RCC 7860 (cell line): Measurements from ENCODE around the gene SERF1B.
"Not testable (repeated sequence)": the region's sequence is repeated elsewhere in the genome, so short reads cannot be mapped to it uniquely, and the experiment has no call there.

Experiments used
- DNase-seq: peaks from one replicate; pipeline ENCODE4 v3.0.0-alpha.2; 2015; ENCODE audit warnings: low spot score
- FAIRE-seq: peaks from 2 replicates; lab custom pipeline; 2012; peaks lifted over from hg19 to GRCh38; lab: Jason Lieb, UNC

SERF1B gene

DNA sequence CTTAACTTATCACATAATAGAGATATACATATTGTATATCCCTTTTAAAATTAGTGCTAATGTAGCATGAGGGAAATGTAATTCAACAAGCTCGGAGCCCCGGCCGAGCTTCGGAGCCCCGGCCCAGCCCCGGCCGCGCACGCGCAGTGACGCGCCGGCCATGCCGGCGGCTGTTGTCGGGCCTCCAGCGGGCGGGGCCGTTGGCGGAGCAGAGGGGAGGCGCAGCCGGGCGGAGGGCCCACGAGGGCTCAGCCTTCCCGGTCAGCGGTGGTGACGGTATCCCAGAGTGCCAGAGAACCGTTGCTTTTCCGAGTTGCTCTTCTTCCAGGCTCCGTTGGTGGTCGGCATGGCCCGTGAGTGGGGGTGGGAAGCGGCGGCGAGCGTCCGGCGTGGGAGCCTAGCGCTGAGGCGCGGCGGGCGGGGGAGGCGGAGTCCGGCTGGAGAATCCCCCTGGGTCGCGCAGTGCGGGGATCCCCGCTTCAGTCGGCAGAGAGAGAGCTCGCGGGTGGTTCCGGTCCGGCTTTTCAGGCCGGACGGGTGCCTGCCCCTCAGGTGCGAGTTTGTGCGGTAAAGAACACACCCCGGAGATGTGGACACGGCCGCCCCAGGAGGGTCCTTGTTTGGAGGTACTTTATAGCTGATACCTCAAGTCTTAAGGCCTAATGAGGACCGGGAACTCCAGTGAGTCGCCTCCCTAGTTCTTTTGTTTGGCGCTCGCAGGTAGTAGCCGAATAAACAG lies at the start of gene SERF1B:
Gene SERF1B (plus strand): TSS at position 146 of the 739 bp plus-strand sequence. CDS start 201 bp downstream, at position 347.
- not testable (repeated sequence) for FAIRE-seq, DNase-seq

DNA sequence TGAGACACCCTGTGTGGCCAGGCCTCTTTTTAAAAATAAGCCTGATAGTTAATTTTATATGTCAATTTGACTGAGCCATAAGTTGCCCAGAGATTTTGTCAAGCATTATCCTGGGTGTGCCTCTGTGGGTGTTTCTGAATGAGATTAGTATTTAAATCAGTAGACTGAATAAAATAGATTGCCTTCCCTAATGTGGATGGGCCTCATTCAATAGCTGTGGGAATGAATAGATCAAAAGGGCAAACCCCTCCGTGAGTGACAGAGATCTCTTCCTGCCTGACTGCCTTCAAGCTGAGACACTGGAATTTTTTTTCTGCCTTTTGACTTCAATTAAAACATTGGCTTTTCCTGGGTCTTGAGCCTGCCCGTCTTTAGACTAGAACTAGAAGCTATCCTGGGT lies 33.3 kb upstream of the SERF1B start:
- FAIRE-seq, DNase-seq: not testable (repeated sequence)

DNA sequence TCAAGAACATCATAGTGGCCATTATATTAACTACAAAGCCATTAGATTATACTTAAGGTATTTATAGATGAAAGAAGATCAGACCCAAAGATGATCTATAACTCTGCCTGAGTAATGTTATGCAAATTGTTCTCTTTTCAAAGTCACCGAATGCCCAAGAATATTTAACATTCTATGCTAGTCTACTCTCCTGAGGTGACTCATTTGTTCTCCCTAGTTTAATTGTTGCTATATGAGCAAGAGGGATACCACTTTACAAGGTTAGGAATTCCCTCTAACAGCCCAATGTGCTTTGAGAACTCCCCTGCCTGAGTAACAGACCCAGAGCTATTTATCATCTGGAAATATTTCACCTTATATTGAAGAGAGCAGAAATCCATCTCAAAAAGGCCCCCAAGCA lies 29.5 kb upstream of the SERF1B start:
- FAIRE-seq, DNase-seq: not testable (repeated sequence)

DNA sequence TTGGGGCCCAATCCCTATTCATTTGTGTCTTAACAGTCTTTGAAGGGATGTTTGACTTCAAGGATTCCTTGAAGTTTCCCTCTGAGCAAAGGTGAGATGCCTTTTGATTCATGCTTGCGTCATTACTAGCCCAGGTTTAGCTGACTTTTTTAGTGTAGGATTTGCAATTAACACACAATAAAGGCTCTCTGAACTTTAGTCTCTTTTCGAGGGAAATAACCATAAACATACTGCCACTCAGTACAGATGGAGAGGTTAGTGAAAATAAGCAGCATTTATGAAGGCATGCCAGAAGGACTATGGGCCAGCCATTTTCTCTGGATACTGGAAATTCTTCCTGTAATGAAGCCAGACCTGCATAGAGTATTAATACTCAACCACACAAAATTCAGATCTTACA lies 4.4 kb upstream of the SERF1B start:
- FAIRE-seq, DNase-seq: not testable (repeated sequence)

DNA sequence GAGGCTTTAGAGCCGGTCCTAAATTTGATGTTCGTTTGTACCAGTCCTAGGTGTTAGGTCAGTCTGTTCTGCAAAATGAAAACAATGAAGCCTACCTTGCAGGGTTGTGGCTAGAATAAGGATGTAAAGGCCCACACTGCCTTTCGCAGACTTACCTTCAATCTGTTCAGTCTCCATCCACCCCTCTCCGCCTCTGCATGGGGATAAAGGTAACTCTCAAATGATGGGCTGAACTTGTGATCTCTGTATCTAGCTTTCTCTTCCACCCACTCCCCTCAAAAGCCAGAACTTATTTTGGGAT lies 744 bp downstream of the SERF1B start:
- not testable (repeated sequence) for DNase-seq, FAIRE-seq

DNA sequence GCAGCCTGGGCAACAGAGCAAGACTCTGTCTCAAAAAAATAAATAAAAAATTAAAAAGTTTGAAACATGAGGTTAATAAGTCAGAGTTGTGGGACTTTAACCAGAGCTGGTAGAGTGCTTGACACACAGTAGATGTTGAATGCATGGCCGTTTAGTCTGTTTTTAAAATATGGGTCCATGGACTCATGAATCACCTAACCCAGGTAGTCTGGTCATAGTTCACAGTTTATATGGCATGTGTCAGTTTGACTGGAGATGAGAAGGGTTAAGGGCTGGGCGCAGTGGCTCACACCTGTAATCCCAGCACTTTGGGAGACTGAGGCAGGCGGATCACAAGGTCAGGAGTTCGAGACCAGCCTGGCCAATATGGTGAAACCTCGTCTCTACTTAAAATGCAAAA lies 6.2 kb downstream of the SERF1B start:
- not testable (repeated sequence) for DNase-seq, FAIRE-seq

DNA sequence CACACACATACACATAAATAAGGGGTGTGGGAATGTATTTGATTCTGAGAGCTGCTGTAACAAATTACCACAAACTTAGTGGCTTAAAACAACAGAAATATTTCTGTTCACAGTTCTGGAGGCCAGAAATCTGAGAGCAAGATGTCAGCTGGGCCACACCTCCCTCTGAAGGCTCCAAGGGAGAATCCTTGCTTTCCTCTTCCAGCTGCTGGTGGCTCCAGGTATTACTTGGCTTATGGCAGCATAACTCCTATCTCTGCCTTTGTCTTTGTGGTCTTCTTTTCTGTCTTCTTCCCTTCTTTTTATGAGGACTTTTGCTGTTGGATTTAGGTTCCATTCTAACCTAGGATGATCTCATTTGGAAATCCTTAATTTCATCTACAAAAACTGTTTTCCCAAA lies 16.4 kb downstream of the SERF1B start:
- not testable (repeated sequence) for FAIRE-seq, DNase-seq

DNA sequence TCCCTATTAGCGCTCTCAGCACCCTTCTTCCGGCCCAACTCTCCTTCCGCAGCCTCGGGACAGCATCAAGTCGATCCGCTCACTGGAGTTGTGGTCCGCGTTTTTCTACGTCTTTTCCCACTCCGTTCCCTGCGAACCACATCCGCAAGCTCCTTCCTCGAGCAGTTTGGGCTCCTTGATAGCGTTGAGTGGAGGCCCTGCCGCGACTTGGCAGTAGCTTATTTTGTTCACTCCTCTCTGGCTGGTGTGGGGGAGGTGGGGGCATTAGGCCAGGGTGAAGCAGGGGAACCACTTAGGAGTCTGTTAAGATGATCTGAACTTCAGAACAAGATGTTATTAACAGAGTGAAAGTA lies 24.7 kb downstream of the SERF1B start:
- FAIRE-seq = not testable (repeated sequence)

DNA sequence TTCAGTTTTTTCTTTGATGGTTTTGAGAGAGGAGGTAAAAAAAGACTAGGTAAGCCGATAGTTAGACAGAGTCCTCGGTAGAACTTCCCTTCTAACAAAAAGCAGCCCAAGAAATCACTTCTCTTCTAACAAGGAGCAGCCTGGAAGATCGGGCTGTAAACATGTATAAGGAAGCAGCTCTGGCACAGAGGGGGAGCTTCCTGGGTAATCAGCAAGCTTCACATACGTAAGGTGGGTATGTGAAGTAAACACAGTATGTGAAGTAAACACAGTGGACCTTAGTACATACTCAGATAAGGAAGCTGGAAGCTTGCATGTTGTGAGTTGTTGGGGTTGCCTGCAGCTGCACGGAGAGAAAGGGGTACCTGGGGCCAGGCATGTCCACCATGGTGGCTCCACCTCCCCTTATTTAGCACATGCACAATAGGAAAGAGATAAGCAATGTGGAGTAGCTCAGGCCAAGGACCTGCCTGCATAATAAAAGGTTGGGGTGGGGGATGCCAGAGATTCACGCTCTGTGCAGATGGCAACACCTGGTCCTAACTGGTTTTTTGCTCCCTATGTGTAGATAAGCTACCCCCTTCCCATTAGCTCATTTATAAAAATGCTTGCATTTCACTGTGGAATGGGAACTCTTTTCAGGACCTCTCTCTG lies 31.4 kb downstream of the SERF1B start:
- FAIRE-seq, DNase-seq: not testable (repeated sequence)

More for the DNA sequence above, 24.7 kb downstream of the SERF1B start:
- DNase-seq = not testable (repeated sequence)

DNA sequence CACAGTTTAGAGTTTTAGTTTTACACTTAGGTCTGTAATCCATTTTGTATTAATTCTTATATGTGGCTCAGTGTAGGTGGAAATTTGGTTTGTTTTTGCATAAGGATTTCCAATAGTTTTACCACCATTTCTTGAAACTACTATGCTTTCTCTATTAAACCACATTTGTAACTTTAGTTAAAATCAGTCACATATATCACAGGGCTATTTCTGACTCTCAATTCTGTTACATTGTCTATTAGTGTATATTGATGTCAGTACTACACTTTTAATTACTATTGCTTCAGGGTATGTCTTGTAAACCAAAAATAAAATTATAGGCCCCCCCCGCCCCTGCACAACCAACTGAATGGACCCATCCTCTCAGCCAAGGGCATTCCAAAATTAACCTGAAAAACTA lies 32.1 kb downstream of the SERF1B start:
- not testable (repeated sequence) for FAIRE-seq, DNase-seq

DNA sequence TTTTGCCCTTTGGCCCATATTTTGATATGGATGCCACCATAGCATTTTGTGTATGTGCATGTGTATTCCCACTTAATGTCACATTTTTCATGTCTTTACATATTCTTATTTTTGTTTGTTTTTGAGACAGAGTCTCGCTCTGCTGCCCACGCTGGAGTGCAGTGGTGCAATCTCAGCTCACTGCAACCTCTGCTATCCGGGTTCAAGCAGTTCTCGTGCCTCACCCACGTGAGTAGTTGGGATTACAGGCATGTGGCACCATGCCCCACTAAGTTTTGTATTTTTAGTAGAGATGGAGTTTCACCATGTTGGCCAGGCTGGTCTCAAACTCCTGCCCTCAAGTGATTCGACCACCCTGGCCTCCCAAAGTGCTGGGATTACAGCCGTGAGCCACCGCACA lies 52.6 kb downstream of the SERF1B start:
- FAIRE-seq, DNase-seq: not testable (repeated sequence)

DNA sequence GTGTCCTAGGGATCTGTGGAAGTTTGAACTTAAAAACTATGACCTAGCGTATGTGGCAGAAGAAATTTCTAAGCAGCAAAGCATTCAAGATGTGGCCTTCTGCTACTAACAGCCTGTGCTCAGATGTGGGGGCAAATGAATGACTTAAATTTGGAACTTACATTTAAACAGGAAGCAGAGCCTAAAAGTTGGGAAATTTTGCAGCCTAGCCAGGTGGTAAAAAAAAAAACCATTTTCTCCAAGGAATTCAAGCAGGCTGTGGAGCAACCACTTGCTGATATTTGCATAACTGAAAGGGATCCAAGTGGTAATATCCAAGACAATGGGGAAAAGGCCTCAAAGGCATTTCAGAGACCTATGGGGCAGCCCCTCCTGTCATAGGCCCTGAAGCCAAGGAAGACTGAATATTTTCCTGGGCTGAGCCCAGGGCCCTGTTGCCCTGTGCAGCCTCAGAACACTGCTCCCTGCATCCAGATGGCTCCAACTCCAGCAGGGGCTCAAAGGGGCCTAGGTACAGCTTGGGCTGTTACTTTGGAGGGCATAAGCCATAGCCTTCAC lies 63.9 kb downstream of the SERF1B start:
- not testable (repeated sequence) for FAIRE-seq, DNase-seq

DNA sequence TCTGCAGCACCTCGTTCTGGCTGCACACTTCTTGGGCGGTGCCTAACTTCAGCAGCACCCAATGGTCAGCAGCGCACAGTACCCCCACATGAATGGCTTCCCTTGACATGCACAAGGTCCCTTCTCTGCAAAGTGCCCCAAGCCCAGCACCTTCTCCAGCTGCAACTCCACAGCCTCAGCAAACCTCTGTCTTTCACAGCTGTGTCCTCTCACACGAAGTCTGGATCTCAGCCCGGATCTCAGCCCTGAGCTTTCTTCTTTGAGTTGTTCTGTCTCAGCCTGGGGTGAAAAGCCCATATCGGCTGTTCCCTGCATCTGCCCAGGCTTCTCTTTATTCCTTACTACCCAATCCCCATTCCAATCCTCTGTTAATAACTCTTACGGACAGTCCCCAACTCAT lies 66.7 kb downstream of the SERF1B start:
- not testable (repeated sequence) for DNase-seq, FAIRE-seq
